DMS114 treated with DMSO at 0.1 percent for 48 hours (cell line): Measurements from ENCODE around the gene ABLIM2.

Experiments
- DNase-seq: peaks from one replicate; lab custom pipeline; 2025; ENCODE audit not compliant: unreplicated experiment; lab: John Stamatoyannopoulos, UW

ABLIM2 gene

GRCh38 chr4:8073206-8073863 is 85.3 kb downstream of the ABLIM2 start:
- no peak for DNase-seq

DNA sequence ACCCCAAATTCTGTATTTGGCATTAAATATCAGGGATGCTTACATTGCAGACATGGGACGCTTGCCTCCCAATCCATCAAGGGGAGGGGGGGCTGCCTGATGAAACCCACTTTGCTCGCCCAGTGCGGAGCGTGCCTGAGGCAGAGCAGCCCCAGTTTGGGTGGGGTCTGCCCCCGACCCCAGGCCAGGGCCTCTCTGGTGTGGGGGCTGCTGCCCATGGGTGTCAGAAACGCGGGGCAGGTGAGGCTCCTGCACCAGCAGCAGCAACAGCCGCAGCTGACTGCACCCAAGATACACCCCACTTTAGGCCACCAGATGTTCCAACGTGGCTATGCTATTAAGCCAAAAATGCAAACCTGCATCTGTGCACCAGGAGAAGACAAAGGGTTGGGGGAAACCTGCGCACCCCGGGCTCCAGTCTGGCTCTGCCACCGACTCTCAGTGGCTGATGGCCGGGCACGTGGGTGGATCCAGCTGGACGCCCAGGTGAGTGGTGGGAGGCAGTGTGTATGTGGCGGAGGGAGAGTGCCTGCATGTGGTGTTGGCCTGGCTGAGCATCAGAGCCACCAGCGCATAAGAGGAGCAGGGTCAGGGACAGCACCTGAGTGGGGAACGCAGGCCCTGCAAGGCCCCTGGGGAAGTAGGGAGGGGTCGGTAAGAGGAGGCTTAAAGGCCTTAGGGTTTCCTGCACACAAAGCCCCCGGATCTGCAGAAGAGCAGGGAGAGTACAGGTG is 86.2 kb downstream of the ABLIM2 start:
- DNase-seq, result no peak

GRCh38 chr4:8071766-8072165 is 86.8 kb downstream of the ABLIM2 start:
- DNase-seq, result no peak

GRCh38 chr4:8070736-8071718 is 87.6 kb downstream of the ABLIM2 start:
- DNase-seq, result no peak

DNA sequence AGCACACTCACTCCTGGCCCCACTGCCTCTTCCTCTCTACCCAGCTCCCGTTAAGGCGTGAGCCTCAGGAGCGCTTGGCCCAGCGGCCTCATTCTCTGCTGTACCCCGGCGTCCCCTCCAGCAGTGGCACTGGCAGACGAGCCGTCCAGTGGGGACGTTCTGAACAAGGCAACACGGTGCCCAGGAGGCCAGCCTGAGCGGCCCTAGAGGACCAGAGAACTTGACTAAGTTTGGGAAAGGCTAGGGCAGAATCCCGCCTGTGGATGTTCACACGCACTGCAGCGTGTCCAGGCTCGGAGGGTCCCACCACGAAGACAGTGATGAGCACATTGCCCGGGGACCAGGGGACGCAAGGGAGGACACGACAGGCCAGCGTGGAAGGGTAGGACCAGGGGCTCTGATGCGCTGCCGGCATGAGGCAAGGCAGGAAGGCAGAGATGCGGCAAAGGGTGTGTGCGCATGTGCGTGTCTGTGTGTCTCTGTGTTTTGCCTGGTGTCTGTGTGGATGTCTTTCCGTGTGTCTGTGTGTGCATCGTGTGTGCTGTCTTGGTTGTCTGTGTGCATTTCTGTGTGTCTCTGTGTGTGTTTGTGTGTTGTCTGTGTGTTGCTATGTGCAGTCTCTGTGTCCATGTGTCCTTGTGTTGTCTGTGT is 89.4 kb downstream of the ABLIM2 start:
- DNase-seq, result no peak

GRCh38 chr4:8067945-8068896 is 90.4 kb downstream of the ABLIM2 start:
- DNase-seq, result no peak

- no peak for DNase-seq
These were observed 91.2 kb downstream of the ABLIM2 start for GRCh38 chr4:8067274-8067936.

DNA sequence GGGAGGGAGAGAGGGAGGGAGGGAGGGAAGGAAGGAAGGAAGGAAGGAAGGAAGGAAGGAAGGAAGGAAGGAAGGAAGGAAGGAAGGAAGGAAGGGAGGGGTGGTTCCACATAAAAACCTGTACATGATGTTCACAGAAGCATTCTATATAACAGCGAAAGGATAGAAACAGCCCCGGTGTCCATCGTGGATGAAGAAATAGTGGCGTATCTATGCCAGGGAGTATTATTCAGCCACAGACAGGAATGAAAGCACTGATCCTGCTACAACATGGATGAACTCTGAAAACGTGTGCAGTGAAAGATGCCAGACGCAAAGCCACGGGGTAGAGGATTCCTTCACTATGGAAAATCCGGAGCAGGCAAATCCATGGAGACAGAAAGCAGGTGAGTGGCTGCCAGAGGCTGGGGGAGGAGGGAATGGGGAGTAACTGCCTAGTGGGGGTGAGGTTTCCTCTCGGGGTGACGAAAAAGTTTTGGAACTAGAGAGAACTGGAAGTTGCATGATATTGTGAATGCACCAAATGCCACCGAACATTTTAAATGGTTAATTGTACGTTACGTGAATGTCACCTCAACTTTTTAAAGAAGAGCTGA is 92.2 kb downstream of the ABLIM2 start:
- DNase-seq, result no peak

- no peak for DNase-seq
These were observed 94.5 kb downstream of the ABLIM2 start for GRCh38 chr4:8063974-8064563.

DNA sequence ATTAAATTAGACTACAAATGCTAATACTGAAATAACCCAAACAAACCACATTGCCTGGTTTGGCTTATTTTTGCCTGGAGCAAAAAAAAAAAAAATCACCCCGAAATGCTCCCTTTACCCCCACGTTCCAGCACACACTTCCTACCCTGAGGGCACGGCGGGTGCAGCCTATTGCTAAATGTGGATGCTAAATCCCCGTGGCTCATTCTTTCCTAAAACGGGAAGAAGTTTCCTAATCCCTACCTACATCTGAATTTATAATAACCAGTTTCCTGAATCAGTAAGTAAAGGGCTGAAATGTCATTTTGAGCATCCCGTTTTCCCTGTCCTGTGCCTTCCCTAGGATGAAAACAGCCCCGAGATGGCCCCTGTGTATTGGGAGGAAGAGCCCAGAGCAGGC is 97.0 kb downstream of the ABLIM2 start:
- no peak for DNase-seq

DNA sequence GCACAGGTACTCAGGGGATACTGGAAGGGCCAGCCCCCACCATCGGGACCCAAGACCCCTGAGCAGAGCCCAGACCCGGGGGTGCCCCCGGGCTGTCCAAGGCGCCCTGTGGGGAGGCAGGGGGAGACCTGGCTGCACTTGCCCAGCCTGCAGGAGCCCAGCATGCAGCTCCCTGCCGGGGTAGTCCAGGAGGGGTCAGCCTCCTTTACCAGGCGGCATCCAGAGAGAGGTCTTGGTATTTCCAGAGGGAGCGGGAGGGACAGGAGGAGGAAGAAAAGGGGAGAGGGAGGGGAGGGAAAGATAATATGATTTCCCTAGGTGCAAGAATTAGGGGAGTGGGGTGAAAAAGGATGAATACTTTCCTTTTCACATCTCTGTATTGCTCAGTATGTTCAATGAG is 97.5 kb downstream of the ABLIM2 start:
- no peak for DNase-seq

GRCh38 chr4:8060632-8061031 is 98.0 kb downstream of the ABLIM2 start:
- no peak for DNase-seq

DNA sequence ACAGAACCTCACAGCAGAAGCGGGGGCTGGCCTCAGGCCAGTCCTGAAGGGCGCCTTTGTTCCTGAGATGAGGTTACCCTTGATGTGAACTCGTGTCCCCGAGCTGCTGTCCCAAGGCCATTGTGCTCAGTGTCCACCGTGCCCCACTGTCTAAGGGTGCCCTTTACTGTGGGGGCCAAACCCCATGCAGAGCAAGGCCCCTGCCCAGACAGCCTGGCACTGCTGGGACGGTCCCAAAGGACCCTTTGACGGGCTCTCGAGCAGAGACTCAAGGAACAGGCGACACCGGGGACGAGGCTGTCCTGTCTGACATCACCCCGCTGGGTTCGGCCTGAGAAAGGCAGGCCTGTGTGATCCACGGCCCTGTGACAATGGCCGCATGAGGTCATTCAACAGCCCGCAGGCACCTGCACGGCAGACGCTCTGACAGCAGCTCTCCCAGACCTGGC is 100.6 kb downstream of the ABLIM2 start:
- no peak for DNase-seq

DNA sequence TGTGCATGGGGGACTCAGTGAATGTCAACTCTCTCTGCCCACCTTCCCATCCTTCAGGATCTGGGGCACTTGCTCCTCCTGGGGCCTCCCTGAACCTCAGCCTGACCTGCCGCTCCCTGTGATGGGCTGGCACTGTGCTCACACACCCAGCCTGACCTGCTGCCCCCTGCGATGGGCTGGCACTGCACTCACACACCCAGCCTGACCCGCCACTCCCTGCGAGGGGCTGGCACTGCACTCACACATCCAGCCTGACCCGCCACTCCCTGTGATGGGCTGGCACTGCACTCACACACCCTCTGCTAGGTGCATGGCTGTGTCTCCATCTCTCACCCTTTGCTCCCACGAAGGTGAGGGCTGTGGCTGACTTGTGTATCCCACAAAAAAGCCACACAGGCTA is 103.4 kb downstream of the ABLIM2 start:
- no peak for DNase-seq

DNA sequence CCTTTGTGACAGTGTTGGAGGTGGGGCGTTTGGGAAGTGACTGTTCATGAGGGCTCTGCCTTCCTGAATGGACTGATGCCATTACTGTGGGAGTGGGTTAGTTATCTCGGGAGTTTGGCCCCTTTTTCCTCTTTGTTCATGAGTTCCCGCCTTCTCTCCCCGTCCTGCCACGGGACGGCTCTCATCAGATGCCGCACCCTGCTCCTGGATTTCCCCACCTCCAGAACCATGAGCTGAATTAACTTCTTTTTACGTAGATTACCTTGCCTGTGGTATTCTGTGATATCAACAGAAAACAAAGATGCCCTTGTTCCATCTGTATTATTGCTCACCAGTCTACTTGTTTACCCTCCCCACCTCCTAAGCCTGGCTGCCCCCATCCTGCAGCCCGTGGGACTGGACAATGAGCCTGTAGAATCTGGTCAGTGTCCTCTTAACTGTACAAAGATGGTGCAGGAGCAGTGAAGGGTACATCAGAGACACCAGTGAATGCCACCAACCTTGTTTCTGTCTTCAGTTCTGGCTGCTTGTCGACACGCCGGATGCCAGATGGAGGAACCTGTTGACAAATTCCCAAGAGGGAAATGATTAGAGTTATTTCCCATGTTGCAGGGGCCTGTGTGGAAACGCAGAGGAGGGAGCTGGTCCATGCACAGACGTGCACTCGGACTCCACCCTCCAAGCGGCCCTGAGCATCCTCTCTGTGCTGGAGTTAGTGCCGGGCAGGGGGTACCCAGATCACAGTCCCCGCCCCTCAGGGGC is 104.7 kb downstream of the ABLIM2 start:
- no peak for DNase-seq

DNA sequence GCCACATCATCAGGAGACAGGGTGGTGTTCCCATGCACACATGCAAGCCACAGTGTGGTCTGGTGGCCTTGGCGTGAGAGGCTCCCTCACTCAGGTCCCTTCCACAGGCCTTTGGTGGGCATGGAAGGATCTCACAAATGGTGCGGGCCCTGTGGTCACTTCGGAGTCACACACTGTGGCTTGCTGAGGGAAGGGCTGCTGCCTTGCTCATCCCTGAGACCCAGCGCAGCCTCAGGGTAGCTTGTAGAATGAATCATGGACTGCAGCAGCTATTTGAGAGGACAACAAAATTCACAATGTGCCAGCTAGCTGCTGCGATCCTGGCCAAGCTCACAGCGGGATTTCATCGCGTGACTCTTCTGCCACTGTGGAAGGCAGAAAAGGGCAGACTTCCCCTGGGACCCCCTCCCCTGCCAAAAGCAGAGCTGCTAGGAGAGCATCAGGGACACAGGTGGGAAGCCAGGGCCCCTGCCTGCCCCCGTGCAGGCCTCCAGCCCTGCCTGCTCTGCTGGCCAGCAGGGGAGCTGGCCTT is 106.4 kb downstream of the ABLIM2 start:
- DNase-seq, result no peak

DNA sequence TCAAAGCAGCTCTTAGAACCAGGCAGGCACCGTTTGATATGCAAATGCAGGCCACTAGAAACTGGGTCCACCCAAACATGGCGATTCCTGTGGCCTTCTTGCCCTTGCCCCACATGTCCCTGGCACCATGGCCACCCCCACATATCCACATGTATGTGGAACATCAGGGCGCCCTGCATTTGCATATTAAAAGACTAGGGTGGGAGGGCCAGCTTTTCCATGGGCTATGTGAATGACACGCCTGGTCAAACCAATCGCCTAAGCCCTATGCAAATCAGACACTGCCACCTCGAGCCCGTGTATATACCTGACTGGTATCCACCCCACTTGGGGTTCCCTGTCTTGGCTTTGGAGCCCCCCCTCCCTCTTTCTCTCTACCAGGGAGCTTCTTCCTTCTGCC is 107.0 kb downstream of the ABLIM2 start:
- no peak for DNase-seq
